GM19397 (cell line): Measurements from ENCODE around the gene EFNA1.
"Not testable (repeated sequence)": the region's sequence is repeated elsewhere in the genome, so short reads cannot be mapped to it uniquely, and the experiment has no call there.

Source experiments
- ATAC-seq: cut with Tn5 transposase; IDR thresholded peaks from one replicate; pipeline ENCODE4 v1.9.1; 2021; ENCODE audit warnings: mild to moderate bottlenecking, moderate library complexity; ENCODE audit not compliant: unreplicated experiment

EFNA1 gene

DNA sequence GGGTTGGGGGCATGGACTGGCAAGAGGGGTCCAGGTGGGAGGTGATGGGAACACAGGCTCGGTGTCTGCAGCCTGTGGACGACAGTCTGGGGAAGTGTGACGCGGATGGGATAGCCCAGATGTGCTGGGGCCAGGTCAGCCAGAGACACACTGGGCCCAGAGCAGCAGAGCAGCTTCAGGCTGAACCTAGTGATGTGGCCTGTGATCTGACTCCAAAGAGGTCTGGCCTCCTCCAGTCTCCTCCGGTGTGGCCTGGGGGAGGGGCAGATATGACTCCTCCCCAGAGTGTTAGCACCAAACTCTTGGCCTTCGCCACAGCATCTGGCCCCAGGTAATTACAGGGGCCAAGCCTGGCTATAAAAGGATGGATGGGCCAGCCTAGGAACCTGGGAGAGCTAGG lies 35.5 kb upstream of the EFNA1 start:
- ATAC-seq, result no peak

DNA sequence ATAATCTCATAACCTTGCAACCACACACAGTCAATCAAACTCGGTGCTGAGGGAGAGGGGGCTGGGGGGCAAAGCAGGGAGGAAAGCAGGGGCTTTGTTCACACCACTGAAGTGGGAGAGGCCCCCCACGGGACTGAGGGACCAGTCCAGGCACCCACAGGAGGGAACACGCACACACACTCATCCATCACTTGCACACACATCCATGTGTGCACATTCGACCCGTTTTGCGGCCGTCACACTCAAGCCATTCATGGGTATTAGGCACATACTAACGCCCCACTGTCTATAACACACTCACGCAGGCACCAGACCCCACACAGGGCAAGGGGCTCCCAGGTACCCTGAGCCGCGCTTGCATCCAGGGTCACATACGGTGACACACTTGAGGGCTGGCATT lies 35.0 kb upstream of the EFNA1 start:
- no peak for ATAC-seq

GRCh38 chr1:155093911-155094621 lies 33.6 kb upstream of the EFNA1 start:
- no peak for ATAC-seq

DNA sequence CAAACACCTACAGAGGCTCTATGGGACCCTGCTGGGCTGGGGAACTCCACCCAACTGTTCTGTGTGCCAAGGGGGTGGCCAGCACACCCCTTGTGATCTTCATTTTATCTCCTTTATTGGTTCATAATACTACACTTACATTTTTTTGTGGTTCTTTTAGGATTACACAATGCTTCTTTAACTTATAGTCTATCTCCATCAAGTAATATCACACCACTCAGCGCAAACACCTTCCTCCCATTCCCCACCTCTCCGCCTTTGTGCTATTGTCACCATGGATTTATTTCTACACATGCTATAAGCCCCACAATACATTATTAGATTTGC lies 33.1 kb upstream of the EFNA1 start:
- no peak for ATAC-seq

DNA sequence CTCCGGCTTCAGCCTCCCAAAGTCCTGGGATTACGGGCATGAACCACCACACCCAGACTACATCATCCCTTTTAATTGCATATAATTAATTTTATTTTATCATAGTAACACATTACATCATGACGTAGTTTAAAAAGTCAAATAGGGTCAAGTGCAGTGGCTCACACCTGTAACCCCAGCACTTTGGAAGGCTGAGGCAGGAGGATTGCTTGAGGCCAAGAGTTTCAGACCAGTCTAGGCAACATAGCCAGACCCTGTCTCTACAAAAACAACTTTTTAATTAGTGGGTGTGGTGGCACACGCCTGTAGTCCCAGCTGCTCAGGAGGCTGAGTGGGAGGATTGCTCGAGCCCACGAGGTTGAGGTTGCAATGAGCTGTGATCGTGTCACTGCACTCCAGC lies 28.3 kb upstream of the EFNA1 start:
- ATAC-seq, result no peak

DNA sequence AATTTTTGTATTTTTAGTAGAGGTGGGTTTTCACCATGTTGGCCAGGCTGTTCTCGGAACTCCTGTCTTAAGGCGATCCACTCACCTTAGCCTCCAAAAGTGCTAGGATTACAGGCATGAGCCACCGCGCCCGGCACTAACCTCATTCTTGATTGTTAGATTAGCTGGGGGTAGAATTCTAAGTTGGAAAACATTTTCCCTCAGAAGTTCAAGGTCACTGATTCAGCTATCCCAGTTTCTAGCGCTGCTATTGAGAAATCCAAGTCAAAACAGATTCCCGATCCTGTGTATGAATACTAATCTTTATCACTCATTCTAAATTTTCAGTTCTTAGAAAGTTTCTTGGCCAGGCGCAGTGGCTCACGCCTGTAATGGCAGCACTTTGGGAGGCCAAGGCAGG lies 24.4 kb upstream of the EFNA1 start:
- no peak for ATAC-seq

GRCh38 chr1:155104605-155105534 lies 22.8 kb upstream of the EFNA1 start:
- no peak for ATAC-seq

DNA sequence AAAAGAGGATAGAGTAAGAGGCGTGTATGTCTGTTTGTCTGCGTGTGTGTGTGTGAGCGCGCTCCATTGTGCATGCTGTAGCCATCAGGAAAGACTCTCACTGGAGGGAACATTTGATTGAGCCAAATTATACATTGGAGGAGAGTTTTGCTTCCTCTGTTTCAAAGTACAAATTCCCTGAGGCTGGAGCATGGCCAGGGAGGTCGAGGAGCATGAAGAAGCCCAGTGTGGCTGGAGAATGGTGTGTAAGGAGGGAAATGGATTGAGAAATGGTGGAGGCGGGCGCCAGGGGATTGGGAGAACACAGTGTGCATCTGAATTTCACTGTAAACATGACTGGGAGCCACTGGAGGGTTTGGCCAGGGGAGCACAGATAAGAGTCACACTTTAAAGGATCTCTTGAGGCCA lies 22.1 kb upstream of the EFNA1 start:
- no peak for ATAC-seq

- no peak for ATAC-seq
Observed at GRCh38 chr1:155106862-155107261, 20.8 kb upstream of the EFNA1 start.

- ATAC-seq, result no peak
Observed at GRCh38 chr1:155107309-155108264, 20.1 kb upstream of the EFNA1 start.

GRCh38 chr1:155108296-155108695 lies 19.4 kb upstream of the EFNA1 start:
- ATAC-seq, result no peak

DNA sequence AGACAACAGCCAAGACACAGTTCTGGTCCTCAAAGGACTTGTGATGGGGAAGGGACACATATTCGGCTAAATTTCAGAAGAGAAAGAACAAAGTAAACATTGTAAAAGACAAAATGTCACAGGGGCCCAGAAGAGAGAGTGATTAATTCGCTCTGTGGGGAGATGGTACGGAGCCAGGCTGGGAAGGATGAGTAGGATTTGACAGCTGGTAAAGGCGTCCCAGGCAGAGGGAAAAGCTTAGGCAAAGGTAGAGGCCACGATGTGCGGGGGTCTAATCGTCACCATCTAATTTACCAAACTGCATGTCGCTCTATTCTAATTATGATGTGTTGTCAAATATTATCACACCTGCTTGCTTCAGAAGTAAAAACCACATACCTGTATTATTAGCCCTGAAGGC lies 17.3 kb upstream of the EFNA1 start:
- no peak for ATAC-seq

DNA sequence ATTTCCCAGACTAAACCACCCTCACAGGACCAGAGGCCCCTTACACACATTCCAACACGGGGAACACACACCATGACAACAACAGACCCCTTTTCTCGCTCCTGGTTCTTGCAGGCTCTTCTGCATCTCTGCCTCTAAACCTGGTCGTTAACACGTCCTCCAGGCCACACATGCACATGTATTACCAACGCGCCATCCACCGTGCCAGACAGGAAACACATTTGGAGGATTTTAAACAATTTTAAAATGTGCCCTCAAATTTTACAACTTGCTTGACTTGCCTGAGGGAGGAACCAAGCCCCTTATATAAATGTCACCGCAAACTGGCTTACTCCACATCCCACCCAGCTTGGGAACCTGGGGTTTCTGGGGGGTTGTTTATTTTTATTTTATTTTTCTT lies 16.9 kb upstream of the EFNA1 start:
- no peak for ATAC-seq

GRCh38 chr1:155113450-155113980 lies 14.2 kb upstream of the EFNA1 start:
- ATAC-seq, result no peak

- ATAC-seq, result no peak
Observed at GRCh38 chr1:155116113-155116764, 11.4 kb upstream of the EFNA1 start.

DNA sequence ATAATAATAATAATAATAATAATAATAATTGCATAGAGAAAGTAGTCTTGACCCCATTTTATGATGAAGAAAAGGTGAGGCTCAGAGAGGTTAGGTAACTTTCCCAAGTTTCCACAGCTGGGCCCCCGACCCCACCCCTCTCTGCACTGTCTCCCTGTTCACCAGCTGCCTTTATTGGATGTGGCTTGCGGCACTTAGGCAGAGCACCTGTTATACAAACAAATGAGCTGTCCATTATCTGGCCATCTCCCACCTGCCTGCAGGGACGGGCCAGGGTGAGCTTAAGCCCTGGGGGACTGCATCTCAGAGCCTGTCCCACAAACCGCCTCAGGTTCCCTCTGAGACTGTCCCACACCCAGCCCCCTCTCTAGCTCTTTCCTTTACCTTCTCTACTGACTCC lies 10.1 kb upstream of the EFNA1 start:
- ATAC-seq, result no peak

DNA sequence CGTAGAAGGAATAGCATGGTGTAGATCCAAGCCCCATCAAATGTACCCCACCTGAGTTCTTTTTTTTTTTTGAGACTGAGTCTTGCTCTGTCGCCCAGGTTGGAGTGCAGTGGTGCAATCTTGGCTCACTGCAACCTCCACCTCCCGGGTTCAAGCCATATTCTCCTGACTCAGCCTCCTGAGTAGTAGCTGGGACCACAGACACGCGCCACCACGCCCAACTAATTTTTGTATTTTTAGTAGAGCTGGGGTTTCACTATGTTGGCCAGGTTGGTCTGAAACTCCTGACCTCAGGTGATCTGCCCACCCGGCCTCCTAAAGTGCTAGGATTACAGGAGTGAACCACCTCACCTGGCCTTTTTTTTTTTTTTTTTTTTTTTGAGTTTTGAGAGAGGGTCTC lies 9.6 kb upstream of the EFNA1 start:
- not testable (repeated sequence) for ATAC-seq

GRCh38 chr1:155120253-155120652 lies 7.4 kb upstream of the EFNA1 start:
- no peak for ATAC-seq

DNA sequence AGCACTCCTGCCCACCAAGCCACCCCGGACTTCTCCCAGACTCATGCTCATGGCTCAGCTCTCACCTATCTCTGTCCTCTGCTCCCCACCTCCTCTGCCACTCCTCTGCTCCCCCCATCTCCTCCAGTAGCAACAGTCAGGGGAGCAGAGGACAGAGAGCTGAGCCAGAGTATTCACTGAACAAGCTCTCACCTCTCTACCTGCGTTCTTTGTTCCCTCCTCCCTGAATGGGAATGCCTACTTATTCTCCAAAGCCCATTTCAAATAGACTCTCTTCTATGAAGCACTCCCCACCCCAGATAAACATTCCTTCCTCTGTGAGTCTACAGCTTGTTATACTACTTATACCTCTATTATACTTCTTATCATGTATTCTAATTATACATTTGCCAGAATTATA lies 6.4 kb upstream of the EFNA1 start:
- ATAC-seq, result no peak

GRCh38 chr1:155122308-155122707 lies 5.4 kb upstream of the EFNA1 start:
- ATAC-seq, result no peak

- no peak for ATAC-seq
Observed at GRCh38 chr1:155123801-155124200, 3.9 kb upstream of the EFNA1 start.
